Measurements from ENCODE around the gene ZFP91.

DNA sequence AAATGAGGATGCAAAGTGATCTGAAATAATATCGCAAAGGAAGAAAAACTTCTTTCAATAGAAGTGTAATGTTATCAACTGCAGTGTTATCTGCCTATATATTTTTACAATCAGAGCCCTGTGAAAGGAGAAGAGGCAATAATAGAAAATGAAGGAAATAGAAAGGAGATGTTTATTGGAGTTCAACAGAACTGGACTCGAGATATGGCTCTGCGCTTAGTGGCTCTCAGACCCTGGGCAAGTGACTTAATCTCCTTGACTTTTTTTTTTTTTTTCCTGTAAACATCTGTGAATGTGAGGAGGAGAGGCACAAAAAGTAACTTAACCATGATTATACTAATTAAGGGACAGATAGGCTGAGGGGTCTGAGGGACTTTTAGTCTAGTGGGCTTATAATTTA, 62.5 kb downstream of the ZFP91 start:
- TF ChIP-seq CTCF (IDR thresholded peaks at IDR 0.05) (no peak), JUND (IDR thresholded peaks at IDR 0.05) (no peak), TCF12 (IDR thresholded peaks at IDR 0.05) (no peak), TEAD4 (IDR thresholded peaks at IDR 0.05; ENCODE audit: borderline replicate concordance, insufficient read depth) (no peak), EP300 (IDR thresholded peaks at IDR 0.05; ENCODE audit: borderline replicate concordance in 1 of 2, low read depth in 1 of 2, low read length in 1 of 2) (no peak), MEF2A (IDR thresholded peaks at IDR 0.05; ENCODE audit: borderline replicate concordance, low read depth) (no peak), CHD2 (IDR thresholded peaks at IDR 0.05; ENCODE audit: low read length, partially characterized antibody) (no peak), POLR2AphosphoS5 (IDR thresholded peaks at IDR 0.05; ENCODE audit: low read depth, low read length) (no peak)
